H9 (cell line): ENCODE results near the gene RAMP3. TPM values are rescaled to one million over a fixed set of nuclear protein-coding genes. Genes with fewer than 3 reads are reported as not detected.

ENCODE experiments used
- DNase-seq: peaks from one replicate; pipeline ENCODE4 v3.0.0-alpha.2; 2017
- H2AFZ ChIP-seq: one replicate; pipeline ENCODE4 v1.6.1; 2013; ENCODE audit warnings: mild to moderate bottlenecking, low read length, control low read depth, moderate library complexity
- H2AK5ac ChIP-seq: 2 replicates; pipeline ENCODE4 v1.6.1; 2013; ENCODE audit warnings: low read length, control low read depth, mixed read lengths; ENCODE audit not compliant: insufficient read length
- H2BK120ac ChIP-seq: one replicate; pipeline ENCODE4 v1.6.1; 2013; ENCODE audit warnings: low read depth, mild to moderate bottlenecking, low read length, control low read depth, inconsistent platforms; ENCODE audit not compliant: poor library complexity, severe bottlenecking
- H2BK12ac ChIP-seq: 2 replicates; pipeline ENCODE4 v1.6.1; 2013; ENCODE audit warnings: low read length, control low read depth, mixed read lengths, low read depth; ENCODE audit not compliant: insufficient read length
- H2BK15ac ChIP-seq: 2 replicates; pipeline ENCODE4 v1.6.1; 2013; ENCODE audit warnings: low read depth, low read length, control low read depth
- H2BK20ac ChIP-seq: one replicate; pipeline ENCODE4 v1.6.1; 2013; ENCODE audit warnings: low read depth, mild to moderate bottlenecking, low read length, control low read depth, inconsistent platforms; ENCODE audit not compliant: poor library complexity, severe bottlenecking
- H2BK5ac ChIP-seq: 2 replicates; pipeline ENCODE4 v1.6.1; 2013; ENCODE audit warnings: low read length, control low read depth, mixed read lengths; ENCODE audit not compliant: insufficient read length
- H3K14ac ChIP-seq: 2 replicates; pipeline ENCODE4 v1.6.1; 2013; ENCODE audit warnings: low read length, control low read depth; ENCODE audit not compliant: insufficient read depth
- H3K18ac ChIP-seq: 2 replicates; pipeline ENCODE4 v1.6.1; 2013; ENCODE audit warnings: low read depth, mild to moderate bottlenecking, mixed read lengths, low read length, control low read depth; ENCODE audit not compliant: insufficient read length
- H3K23ac ChIP-seq: 2 replicates; pipeline ENCODE4 v1.6.1; 2013; ENCODE audit warnings: low read length, control low read depth, mixed read lengths, low read depth; ENCODE audit not compliant: insufficient read length
- H3K23me2 ChIP-seq: 2 replicates; pipeline ENCODE4 v1.6.1; 2013; ENCODE audit warnings: low read depth, mild to moderate bottlenecking, mixed read lengths, low read length, control low read depth; ENCODE audit not compliant: insufficient read length, poor library complexity, severe bottlenecking
- H3K27ac ChIP-seq: 2 replicates; pipeline ENCODE4 v1.5.1; 2013; ENCODE audit warnings: low read length, control low read depth, mixed read lengths, low read depth; ENCODE audit not compliant: insufficient read length
- H3K27me3 ChIP-seq: 2 replicates; pipeline ENCODE4 v1.6.1; 2013; ENCODE audit warnings: low read length, control low read depth, inconsistent platforms; ENCODE audit not compliant: insufficient read depth
- H3K4ac ChIP-seq: 2 replicates; pipeline ENCODE4 v1.6.1; 2013; ENCODE audit warnings: low read depth, mild to moderate bottlenecking, control low read depth, inconsistent platforms, low read length, moderate library complexity
- H3K4me1 ChIP-seq: 2 replicates; pipeline ENCODE4 v1.6.1; 2013; ENCODE audit warnings: low read length, control low read depth, inconsistent platforms; ENCODE audit not compliant: insufficient read depth
- H3K4me2 ChIP-seq: 2 replicates; pipeline ENCODE4 v1.6.1; 2013; ENCODE audit warnings: low read length, control low read depth, mixed read lengths; ENCODE audit not compliant: insufficient read length, insufficient read depth
- H3K56ac ChIP-seq: 2 replicates; pipeline ENCODE4 v1.6.1; 2013; ENCODE audit warnings: low read depth, mild to moderate bottlenecking, mixed read lengths, low read length, control low read depth; ENCODE audit not compliant: insufficient read length
- H3K79me1 ChIP-seq: 2 replicates; pipeline ENCODE4 v1.6.1; 2013; ENCODE audit warnings: low read depth, mild to moderate bottlenecking, moderate library complexity, low read length, control low read depth, inconsistent platforms; ENCODE audit not compliant: insufficient read depth, poor library complexity, severe bottlenecking
- H3K79me2 ChIP-seq: 2 replicates; pipeline ENCODE4 v1.6.1; 2013; ENCODE audit warnings: low read length, control low read depth, inconsistent platforms; ENCODE audit not compliant: insufficient read depth
- H3K9ac ChIP-seq: 2 replicates; pipeline ENCODE4 v1.6.1; 2013; ENCODE audit warnings: low read length, control low read depth, mixed read lengths; ENCODE audit not compliant: insufficient read length; ENCODE audit errors: extremely low read depth
- H3K9me3 ChIP-seq: one replicate; pipeline ENCODE4 v1.6.1; 2013; ENCODE audit warnings: low read depth, low read length, inconsistent platforms; ENCODE audit not compliant: control insufficient read depth
- H3T11ph ChIP-seq: one replicate; pipeline ENCODE4 v1.6.1; 2013; ENCODE audit warnings: mild to moderate bottlenecking, low read length, control low read depth, inconsistent platforms
- H4K20me1 ChIP-seq: one replicate; pipeline ENCODE4 v1.6.1; 2013; ENCODE audit not compliant: control insufficient read depth, insufficient read length, insufficient read depth
- H4K5ac ChIP-seq: 2 replicates; pipeline ENCODE4 v1.6.1; 2013; ENCODE audit warnings: low read depth, mild to moderate bottlenecking, mixed read lengths, low read length, control low read depth; ENCODE audit not compliant: insufficient read length
- H4K8ac ChIP-seq: replicated peaks from 2 replicates; pipeline ENCODE4 v1.6.1; 2013; ENCODE audit warnings: low read length, control low read depth, mixed read lengths, low read depth; ENCODE audit not compliant: insufficient read length
- H4K91ac ChIP-seq: 2 replicates; pipeline ENCODE4 v1.6.1; 2013; ENCODE audit warnings: low read depth, mild to moderate bottlenecking, moderate library complexity, mixed read lengths, low read length, control low read depth; ENCODE audit not compliant: insufficient read length
- H3K27ac Mint-ChIP-seq, 3 experiments: 2 replicates in 2 of 3; 3 replicates in 1 of 3; pipeline ENCODE4 v1.8.0; 2020 to 2021; ENCODE audit warnings: mixed read lengths in 3 of 3, mild to moderate bottlenecking in 1 of 3, moderate library complexity in 1 of 3
- H3K27me3 Mint-ChIP-seq: 2 replicates; pipeline ENCODE4 v1.8.0; 2021; ENCODE audit warnings: low read depth, mild to moderate bottlenecking, moderate library complexity, mixed read lengths
- H3K36me3 Mint-ChIP-seq, 3 experiments: 2 replicates in 2 of 3; 3 replicates in 1 of 3; pipeline ENCODE4 v1.8.0; 2020 to 2021; ENCODE audit warnings: low read depth in 3 of 3, mixed read lengths in 3 of 3; ENCODE audit not compliant: insufficient read depth in 1 of 3
- H3K4me1 Mint-ChIP-seq, 2 experiments: 2 replicates each; pipeline ENCODE4 v1.8.0; 2020; ENCODE audit warnings: mixed read lengths in 2 of 2
- H3K4me3 Mint-ChIP-seq, 2 experiments: 2 replicates in 1 of 2; 3 replicates in 1 of 2; pipeline ENCODE4 v1.8.0; 2020 to 2021; ENCODE audit warnings: mild to moderate bottlenecking in 2 of 2, mixed read lengths in 2 of 2, moderate library complexity in 1 of 2
- H3K9me3 Mint-ChIP-seq, 2 experiments: 2 replicates in 1 of 2; 3 replicates in 1 of 2; pipeline ENCODE4 v1.8.0; 2020; ENCODE audit warnings: mild to moderate bottlenecking in 2 of 2, mixed read lengths in 2 of 2, moderate library complexity in 1 of 2
- WGBS: extraction: QIAGEN DNeasy Blood & Tissue Kit; methylation state at CpG from one replicate; pipeline ENCODE4 v1.1.7; 2013; ENCODE audit warnings: missing lambda C conversion rate, low lambda C conversion rate, mixed read lengths; ENCODE audit not compliant: insufficient read length; ENCODE audit errors: extremely low coverage; 5-methylcytosine and 5-hydroxymethylcytosine counted together
- total RNA-seq: library from RNA; stranded (reverse); gene quantifications from 2 replicates; pipeline ENCODE4 v1.2.1, GENCODE V29; 2021
- TF ChIP-seq, protein P1 (sequence below): fragments of 200-600 bp; sonication (generic); conservative IDR thresholded peaks from 3 replicates; pipeline ENCODE4 v1.8.0; 2021; ENCODE audit warnings: antibody characterized with exemption, mild to moderate bottlenecking

The RAMP3 gene
- total RNA-seq, 1 experiment from 2014 or later: 0.63 TPM

DNA sequence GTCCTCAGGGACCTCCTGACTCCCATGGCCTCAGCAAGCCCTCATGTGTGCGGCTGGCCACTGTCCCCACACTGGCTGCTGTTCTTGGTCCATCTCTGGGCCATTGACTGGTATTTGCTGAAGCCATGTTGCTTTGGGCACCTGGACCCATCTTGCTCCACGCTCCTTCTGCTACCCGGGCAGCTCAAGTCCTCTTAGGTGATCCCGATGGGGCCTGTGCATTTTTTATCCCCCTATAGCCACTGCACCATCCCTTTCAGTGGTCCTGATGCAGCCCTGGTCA is 16.7 kb downstream of the RAMP3 start:
- peaks cover 8% of the 10 kb centered on the region for H3K27me3 Mint-ChIP-seq
- no peaks in the 10 kb centered on the region for H3K9me3 Mint-ChIP-seq
- Histone ChIP-seq H3K14ac (no peak overlapping the region), H3K27ac (no peak overlapping the region), H2BK15ac (no peak overlapping the region), H3K18ac (no peak overlapping the region), H3K4ac (no peak overlapping the region), H2BK12ac (no peak overlapping the region), H3K23me2 (no peaks in the 10 kb centered on the region), H3K4me1 (no peaks in the 10 kb centered on the region), H2BK5ac (no peak overlapping the region), H3K27me3 (no peaks in the 10 kb centered on the region), H4K5ac (no peak overlapping the region), H3T11ph (no peak overlapping the region), H4K8ac (no peak overlapping the region), H3K56ac (no peak overlapping the region), H4K91ac (no peak overlapping the region), H2AK5ac (no peak overlapping the region), H3K9ac (no peak overlapping the region), H3K4me2 (no peak overlapping the region), H2BK20ac (no peak overlapping the region), H4K20me1 (no peaks in the 10 kb centered on the region), H2AFZ (no peak overlapping the region), H2BK120ac (no peak overlapping the region), H3K79me2 (no peaks in the 10 kb centered on the region), H3K9me3 (no peaks in the 10 kb centered on the region), H3K79me1 (no peaks in the 10 kb centered on the region), H3K23ac (no peak overlapping the region)
- H3K4me3 Mint-ChIP-seq: no peak overlapping the region
- no peaks in the 10 kb centered on the region; a peak in 1 of 4 replicates for H3K4me1 Mint-ChIP-seq
- WGBS: no CpG with 5 or more reads among the region's 4 CpGs
- no peak for DNase-seq
- peak overlapping the region in 1 of 3 experiments; percentile 67; a peak in 1 of 7 replicates for H3K27ac Mint-ChIP-seq
- no peaks in the 10 kb centered on the region for H3K36me3 Mint-ChIP-seq
- TF ChIP-seq, protein P1, sequence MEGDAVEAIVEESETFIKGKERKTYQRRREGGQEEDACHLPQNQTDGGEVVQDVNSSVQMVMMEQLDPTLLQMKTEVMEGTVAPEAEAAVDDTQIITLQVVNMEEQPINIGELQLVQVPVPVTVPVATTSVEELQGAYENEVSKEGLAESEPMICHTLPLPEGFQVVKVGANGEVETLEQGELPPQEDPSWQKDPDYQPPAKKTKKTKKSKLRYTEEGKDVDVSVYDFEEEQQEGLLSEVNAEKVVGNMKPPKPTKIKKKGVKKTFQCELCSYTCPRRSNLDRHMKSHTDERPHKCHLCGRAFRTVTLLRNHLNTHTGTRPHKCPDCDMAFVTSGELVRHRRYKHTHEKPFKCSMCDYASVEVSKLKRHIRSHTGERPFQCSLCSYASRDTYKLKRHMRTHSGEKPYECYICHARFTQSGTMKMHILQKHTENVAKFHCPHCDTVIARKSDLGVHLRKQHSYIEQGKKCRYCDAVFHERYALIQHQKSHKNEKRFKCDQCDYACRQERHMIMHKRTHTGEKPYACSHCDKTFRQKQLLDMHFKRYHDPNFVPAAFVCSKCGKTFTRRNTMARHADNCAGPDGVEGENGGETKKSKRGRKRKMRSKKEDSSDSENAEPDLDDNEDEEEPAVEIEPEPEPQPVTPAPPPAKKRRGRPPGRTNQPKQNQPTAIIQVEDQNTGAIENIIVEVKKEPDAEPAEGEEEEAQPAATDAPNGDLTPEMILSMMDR: no peak
